Prostate gland (tissue), 2 donors: ENCODE data around the gene MT1G. TPM values are rescaled to one million over a fixed set of nuclear protein-coding genes. Genes with fewer than 3 reads are reported as not detected.

Experiments
- DNase-seq: peaks from one replicate; pipeline ENCODE4 v3.0.0-alpha.2; 2019; ENCODE audit warnings: low spot score
- H3K27ac ChIP-seq, 2 donors: fragments of 200-600 bp; sonication (generic); 2 replicates each; pipeline ENCODE4 v1.5.1; 2017 to 2019
- H3K27me3 ChIP-seq: fragments of 200-600 bp; sonication (generic); replicated peaks from 2 replicates; pipeline ENCODE4 v1.5.1; 2019; ENCODE audit not compliant: insufficient read depth
- H3K36me3 ChIP-seq, 2 donors: fragments of 200-600 bp; sonication (generic); 1 replicate in 1 of 2; 2 replicates in 1 of 2; pipeline versions ENCODE4 v1.5.1 to v1.8.1; 2017 to 2019
- H3K4me1 ChIP-seq: fragments of 200-600 bp; sonication (generic); replicated peaks from 2 replicates; pipeline ENCODE4 v1.5.1; 2019
- H3K4me3 ChIP-seq, 2 donors: fragments of 200-600 bp; sonication (generic); 2 replicates each; pipeline ENCODE4 v1.5.1; 2017 to 2019
- H3K9me3 ChIP-seq: fragments of 200-600 bp; sonication (generic); 2 replicates; pipeline ENCODE4 v1.5.1; 2017
- CTCF ChIP-seq, 4 experiments: fragments of 200-600 bp in 2 of 4; fragments of 450-650 bp in 2 of 4; sonication (generic) in 2 of 4; IDR thresholded peaks; 1 replicate in 3 of 4; 2 replicates in 1 of 4; pipeline ENCODE4 v1.5.1; 2016 to 2019; ENCODE audit warnings: antibody characterized with exemption in 4 of 4, mild to moderate bottlenecking in 2 of 4, moderate library complexity in 2 of 4
- POLR2A ChIP-seq: fragments of 450-650 bp; IDR thresholded peaks from one replicate; pipeline ENCODE4 v1.6.1; 2016; ENCODE audit warnings: antibody characterized with exemption, mild to moderate bottlenecking
- POLR2AphosphoS5 ChIP-seq: sonication (generic); formaldehyde crosslinking; IDR thresholded peaks from one replicate; pipeline ENCODE4 v1.6.1; 2017; ENCODE audit warnings: antibody characterized with exemption
- WGBS: methylation state at CpG from one replicate; pipeline ENCODE4 v1.1.5; 2018; 5-methylcytosine and 5-hydroxymethylcytosine counted together
- intact Hi-C: fragments of 100-400 bp; cut with DNase I; formaldehyde crosslinking; loops from one replicate; pipeline ENCODE4 v1.14.2; 2022
- total RNA-seq, 2 donors: library from RNA; depleted of rRNA; stranded (reverse); fragments of >200 nt; gene quantifications; one replicate each; pipeline ENCODE4 v1.1.0, GENCODE V29; 2016

Gene MT1G
- total RNA-seq, 2 donors from 2014 or later = 189 to 745 TPM

- TF ChIP-seq POLR2A (no peak), POLR2AphosphoS5 (no peak), CTCF (IDR thresholded peaks at IDR 0.05) (no peak)
- Histone ChIP-seq H3K9me3 (no peaks in the 10 kb centered on the region), H3K4me1 (peaks cover 4% of the 10 kb centered on the region), H3K27me3 (peaks cover 4% of the 10 kb centered on the region), H3K4me3 (no peak overlapping the region), H3K36me3 (no peaks in the 10 kb centered on the region), H3K27ac (no peak overlapping the region)
- no peak for DNase-seq
- 74% methylated on average over 1 of the region's 1 CpG for WGBS
- intact Hi-C loops = no loop called here
These were observed 27.8 kb downstream of the MT1G start for GRCh38 chr16:56640076-56640475.

GRCh38 chr16:56639045-56639444, 28.8 kb downstream of the MT1G start:
- Histone ChIP-seq H3K4me1 (peaks cover 4% of the 10 kb centered on the region), H3K27ac (no peak overlapping the region), H3K36me3 (no peaks in the 10 kb centered on the region), H3K9me3 (no peaks in the 10 kb centered on the region), H3K27me3 (peaks cover 4% of the 10 kb centered on the region), H3K4me3 (no peak overlapping the region)
- DNase-seq = no peak
- TF ChIP-seq POLR2A = no peak
- TF ChIP-seq CTCF (IDR thresholded peaks at IDR 0.05) = no peak
- TF ChIP-seq POLR2AphosphoS5 = no peak
- intact Hi-C loops = no loop called here
- WGBS = 71% methylated on average over 1 of the region's 1 CpG

- Histone ChIP-seq H3K4me1 (no peaks in the 10 kb centered on the region), H3K27ac (no peak within 1 kb of the TSS), H3K4me3 (peak within 1 kb of the TSS; percentile 12 to 30), H3K27me3 (peaks cover 4% of the 10 kb centered on the region), H3K9me3 (no peaks in the 10 kb centered on the region), H3K36me3 (no peaks in the 10 kb centered on the region)
- peak; percentile 30 for DNase-seq
- TF ChIP-seq POLR2A = peak; percentile 28
- peak; percentile 25 for TF ChIP-seq POLR2AphosphoS5
- no peak for TF ChIP-seq CTCF (IDR thresholded peaks at IDR 0.05)
- intact Hi-C loops = no loop called here
- WGBS = 15% methylated on average over 68 of the region's 68 CpGs
These were observed 29.8 kb downstream of the MT1G start, which contains the start of gene MT1A for GRCh38 chr16:56637814-56638750. TSS of gene MT1A (plus strand) at chr16:56638666. CDS start at chr16:56638739, 73 bp downstream.

- H3K27me3 ChIP-seq = peaks cover 4% of the 10 kb centered on the region
These were observed 31.1 kb downstream of the MT1G start for GRCh38 chr16:56636616-56637413.

More at GRCh38 chr16:56636616-56637413, 31.1 kb downstream of the MT1G start:
- Histone ChIP-seq H3K27ac (no peak overlapping the region), H3K9me3 (no peaks in the 10 kb centered on the region), H3K4me3 (no peak overlapping the region), H3K4me1 (no peaks in the 10 kb centered on the region), H3K36me3 (no peaks in the 10 kb centered on the region)
- intact Hi-C loops = no loop called here
- TF ChIP-seq POLR2AphosphoS5 (no peak), CTCF (IDR thresholded peaks at IDR 0.05) (no peak), POLR2A (no peak)
- DNase-seq = no peak
- WGBS = 74% methylated on average over 9 of the region's 9 CpGs
